NCI-H2227 treated with DMSO at 0.1 percent for 48 hours (cell line): ENCODE data around the gene RASGRP4.

ENCODE experiments used
- DNase-seq: peaks from one replicate; lab custom pipeline; 2025; lab: John Stamatoyannopoulos, UW

RASGRP4 gene

GRCh38 chr19:38389101-38389925 is 36.7 kb downstream of the RASGRP4 start:
- DNase-seq: peak; percentile 84

- DNase-seq: peak; percentile 100
Measured at GRCh38 chr19:38388349-38389100, 37.5 kb downstream of the RASGRP4 start, which contains the start of gene SPRED3. Gene SPRED3 (plus strand): TSS chr19:38388697. CDS start chr19:38390303, 1,606 bp downstream.

- DNase-seq: peak; percentile 100
Measured at GRCh38 chr19:38387550-38388348, 38.3 kb downstream of the RASGRP4 start, which contains the start of gene GGN. Gene GGN (minus strand): TSS chr19:38388034. CDS start chr19:38387261, 773 bp downstream.

- no peak for DNase-seq
Measured at GRCh38 chr19:38386971-38387549, 39.0 kb downstream of the RASGRP4 start.

- no peak for DNase-seq
Measured at GRCh38 chr19:38386300-38386970, 39.6 kb downstream of the RASGRP4 start.

- no peak for DNase-seq
Measured at GRCh38 chr19:38385804-38386257, 40.2 kb downstream of the RASGRP4 start.

GRCh38 chr19:38385057-38385803 is 40.8 kb downstream of the RASGRP4 start:
- DNase-seq: no peak

- no peak for DNase-seq
Measured at GRCh38 chr19:38384209-38385027, 41.6 kb downstream of the RASGRP4 start.

- DNase-seq: no peak
Measured at GRCh38 chr19:38383743-38384142, 42.3 kb downstream of the RASGRP4 start.

GRCh38 chr19:38383184-38383583 is 42.8 kb downstream of the RASGRP4 start:
- DNase-seq: no peak

- DNase-seq: no peak
Measured at GRCh38 chr19:38381138-38381537, 44.9 kb downstream of the RASGRP4 start.

GRCh38 chr19:38378866-38379265 is 47.2 kb downstream of the RASGRP4 start:
- DNase-seq: no peak

- no peak for DNase-seq
Measured at GRCh38 chr19:38377052-38377451, 49.0 kb downstream of the RASGRP4 start.

GRCh38 chr19:38376576-38376975 is 49.4 kb downstream of the RASGRP4 start:
- DNase-seq: no peak

GRCh38 chr19:38375748-38376147 is 50.3 kb downstream of the RASGRP4 start:
- no peak for DNase-seq

GRCh38 chr19:38375098-38375493 is 50.9 kb downstream of the RASGRP4 start:
- DNase-seq: peak; percentile 86

GRCh38 chr19:38374332-38375097 is 51.5 kb downstream of the RASGRP4 start, which contains the start of gene PSMD8:
Gene PSMD8 (plus strand): TSS chr19:38374571. CDS start chr19:38374602, 31 bp downstream.
- DNase-seq: peak; percentile 100

- DNase-seq: no peak
Measured at GRCh38 chr19:38373907-38374331, 52.1 kb downstream of the RASGRP4 start.
